ENCODE measurements around the gene MYO6. TPM values are rescaled to one million over a fixed set of nuclear protein-coding genes. Genes with fewer than 3 reads are reported as not detected.

Gene MYO6
- total RNA-seq, 1 experiment from 2014 or later, result 44.1 TPM

GRCh38 chr6:75855052-75855451 is 106.0 kb downstream of the MYO6 start:
- Histone ChIP-seq H2AFZ (ENCODE audit: low read depth, low read length, poor library complexity, severe bottlenecking) (no peak overlapping the region), H3K9ac (ENCODE audit: low read length) (no peak overlapping the region), H3K4me2 (ENCODE audit: low read length) (no peak overlapping the region), H3K4me3 (replicated peaks in 1 of 2; ENCODE audit: low read depth in 1 of 2, low read length in 2 of 2) (no peak overlapping the region), H3K4me1 (ENCODE audit: control insufficient read depth in 1 of 2, insufficient read depth in 2 of 2, low read length in 2 of 2) (peaks cover 19 to 20% of the 10 kb centered on the region in 2 experiments), H3K9me3 (ENCODE audit: control insufficient read depth in 1 of 2, insufficient read depth in 1 of 2, low read depth in 1 of 2, low read length in 2 of 2) (no peaks in the 10 kb centered on the region), H3K27ac (ENCODE audit: low read depth, low read length) (no peak overlapping the region), H4K20me1 (ENCODE audit: insufficient read depth) (0 out of 2 replicates have a peak, but pooled peaks cover 6% of the 10 kb centered on the region), H3K79me2 (ENCODE audit: insufficient read depth, low read length) (no peaks in the 10 kb centered on the region), H3K9me2 (ENCODE audit: insufficient read depth) (no peaks in the 10 kb centered on the region), H3K36me3 (ENCODE audit: control insufficient read depth in 1 of 2, insufficient read depth in 2 of 2, low read length in 2 of 2) (peaks cover 0 to 3% of the 10 kb centered on the region in 2 experiments; a peak in 1 of 4 replicates), H3K27me3 (ENCODE audit: insufficient read depth, low read length) (no peaks in the 10 kb centered on the region)
- ChIA-PET CTCF (interaction anchor here (0.8 to 1.1 kb wide), 3 partner anchors 12 to 38 kb away, joined by 3 to 6 read pairs (median 3); no protein-coding TSS in a partner anchor), POLR2A (no interaction called here), RAD21 (ENCODE audit: low non-redundant PET in 1 of 2, low total read pairs in 2 of 2, uncharacterized antibody in 2 of 2, unreplicated experiment in 2 of 2) (no interaction called here)
- ATAC-seq (peak; percentile 67; the same call in 1 of the 2 replicates), DNase-seq (ENCODE audit: low read depth, low spot score) (peak; percentile 48)
- peak; percentile 47 for TF ChIP-seq RAD21 (IDR thresholded peaks at IDR 0.05; ENCODE audit: low read depth)
- TF ChIP-seq CTCF (IDR thresholded peaks at IDR 0.05 in 2 of 3, conservative IDR thresholded peaks at IDR 0.05 in 1 of 3; ENCODE audit: borderline replicate concordance in 1 of 3, insufficient read depth in 1 of 3, low read depth in 2 of 3, low read length in 2 of 3), result peak in 2 of 3 experiments; percentile 55 to 56; a peak in 4 of 6 replicates
- no peak for TF ChIP-seq CBX3 (IDR thresholded peaks at IDR 0.05; ENCODE audit: low read depth)
- BruUV-seq (replicated peaks), result no TSS peak
- intact Hi-C loops (cut with micrococcal nuclease), result no loop called here

- no peak for DNase-seq (ENCODE audit: low read depth, low spot score)
- ChIA-PET CTCF (no interaction called here), POLR2A (no interaction called here), RAD21 (ENCODE audit: low non-redundant PET in 1 of 2, low total read pairs in 2 of 2, uncharacterized antibody in 2 of 2, unreplicated experiment in 2 of 2) (no interaction called here)
- no peak overlapping the region for H3K27ac ChIP-seq (ENCODE audit: low read depth, low read length)
- H3K4me3 ChIP-seq (replicated peaks in 1 of 2; ENCODE audit: low read depth in 1 of 2, low read length in 2 of 2), result no peak overlapping the region
- ATAC-seq, result no peak
- no peak overlapping the region for H3K4me2 ChIP-seq (ENCODE audit: low read length)
- peaks cover 0 to 3% of the 10 kb centered on the region in 2 experiments; a peak in 1 of 4 replicates for H3K36me3 ChIP-seq (ENCODE audit: control insufficient read depth in 1 of 2, insufficient read depth in 2 of 2, low read length in 2 of 2)
- H4K20me1 ChIP-seq (ENCODE audit: insufficient read depth), result 0 out of 2 replicates have a peak, but pooled peaks cover 6% of the 10 kb centered on the region
- H2AFZ ChIP-seq (ENCODE audit: low read depth, low read length, poor library complexity, severe bottlenecking), result no peak overlapping the region
- no peaks in the 10 kb centered on the region for H3K9me3 ChIP-seq (ENCODE audit: control insufficient read depth in 1 of 2, insufficient read depth in 1 of 2, low read depth in 1 of 2, low read length in 2 of 2)
- peaks cover 15 to 18% of the 10 kb centered on the region in 2 experiments for H3K4me1 ChIP-seq (ENCODE audit: control insufficient read depth in 1 of 2, insufficient read depth in 2 of 2, low read length in 2 of 2)
- H3K9ac ChIP-seq (ENCODE audit: low read length), result no peak overlapping the region
- no peaks in the 10 kb centered on the region for H3K79me2 ChIP-seq (ENCODE audit: insufficient read depth, low read length)
- H3K27me3 ChIP-seq (ENCODE audit: insufficient read depth, low read length), result no peaks in the 10 kb centered on the region
- no TSS peak for BruUV-seq (replicated peaks)
- intact Hi-C loops (cut with micrococcal nuclease), result no loop called here
- H3K9me2 ChIP-seq (ENCODE audit: insufficient read depth), result no peaks in the 10 kb centered on the region
- no peak for TF ChIP-seq ZBTB33 (IDR thresholded peaks at IDR 0.05; ENCODE audit: extremely low read depth, insufficient replicate concordance, low read length)
- no peak for TF ChIP-seq ZFX (IDR thresholded peaks at IDR 0.05)
- no peak for TF ChIP-seq ELF1 (IDR thresholded peaks at IDR 0.05; ENCODE audit: borderline replicate concordance, low read depth)
- no peak for TF ChIP-seq FOSL1 (IDR thresholded peaks at IDR 0.05; ENCODE audit: low read depth)
- TF ChIP-seq POLR2AphosphoS5 (IDR thresholded peaks at IDR 0.05; ENCODE audit: low read depth, low read length), result no peak
- TF ChIP-seq CTCF (IDR thresholded peaks at IDR 0.05 in 2 of 3, conservative IDR thresholded peaks at IDR 0.05 in 1 of 3; ENCODE audit: borderline replicate concordance in 1 of 3, insufficient read depth in 1 of 3, low read depth in 2 of 3, low read length in 2 of 3), result no peak
Observed at GRCh38 chr6:75856902-75857301, 107.9 kb downstream of the MYO6 start.

Measured in HCT116 (cell line).